HepG2 (cell line): ENCODE results near the gene ZNF213. TPM values are rescaled to one million over a fixed set of nuclear protein-coding genes. Genes with fewer than 3 reads are reported as not detected.

Experiments used
- ARID5B ChIP-seq: IDR thresholded peaks from 2 replicates; pipeline ENCODE4 v1.4.0; 2020; ENCODE audit warnings: mild to moderate bottlenecking, missing genetic modification reagents
- ATM ChIP-seq: fragments of 450-650 bp; IDR thresholded peaks from 2 replicates; pipeline ENCODE4 v1.7.1; 2017; ENCODE audit warnings: mild to moderate bottlenecking, borderline replicate concordance
- BORCS8-MEF2B ChIP-seq: sonication (generic); formaldehyde crosslinking; IDR thresholded peaks from 2 replicates; pipeline ENCODE4 v1.8.0; 2022; ENCODE audit warnings: mild to moderate bottlenecking, missing genetic modification reagents
- CREM ChIP-seq, 2 experiments: sonication (generic) in 1 of 2; formaldehyde crosslinking in 1 of 2; IDR thresholded peaks; 2 replicates each; pipeline versions ENCODE4 v1.4.0 to v1.6.1; 2016 to 2020; ENCODE audit warnings: antibody characterized with exemption in 1 of 2, mild to moderate bottlenecking in 1 of 2, missing genetic modification reagents in 1 of 2
- FOXJ3 ChIP-seq: sonication (generic); formaldehyde crosslinking; IDR thresholded peaks from 2 replicates; pipeline ENCODE4 v1.4.0; 2020; ENCODE audit warnings: missing genetic modification reagents, mild to moderate bottlenecking, borderline replicate concordance
- PREB ChIP-seq: sonication (generic); formaldehyde crosslinking; IDR thresholded peaks from 2 replicates; pipeline ENCODE4 v1.4.0; 2020; ENCODE audit warnings: missing genetic modification reagents
- REPIN1 ChIP-seq: sonication (generic); formaldehyde crosslinking; IDR thresholded peaks from 2 replicates; pipeline ENCODE4 v1.8.0; 2022; ENCODE audit warnings: missing genetic modification reagents, low read depth, mild to moderate bottlenecking, borderline replicate concordance
- SNAI1 ChIP-seq: sonication (generic); formaldehyde crosslinking; IDR thresholded peaks from 2 replicates; pipeline ENCODE4 v1.5.0; 2020; ENCODE audit warnings: mild to moderate bottlenecking, missing genetic modification reagents, borderline replicate concordance
- SRSF4 ChIP-seq: fragments of 200-400 bp; formaldehyde crosslinking; IDR thresholded peaks from one replicate; pipeline ENCODE4 v1.6.1; 2018; ENCODE audit warnings: mild to moderate bottlenecking, low read depth, low read length, moderate library complexity; ENCODE audit not compliant: poor library complexity, severe bottlenecking
- TP53 ChIP-seq: sonication (generic); formaldehyde crosslinking; conservative IDR thresholded peaks from 2 replicates; pipeline ENCODE4 v1.4.0; 2020; ENCODE audit warnings: missing genetic modification reagents
- ZNF546 ChIP-seq: sonication (generic); formaldehyde crosslinking; conservative IDR thresholded peaks from 2 replicates; pipeline ENCODE4 v1.8.1; 2023; ENCODE audit warnings: mild to moderate bottlenecking, missing genetic modification reagents
- ZNF562 ChIP-seq: sonication (generic); formaldehyde crosslinking; IDR thresholded peaks from 2 replicates; pipeline ENCODE4 v1.8.0; 2022; ENCODE audit warnings: missing genetic modification reagents, borderline replicate concordance
- ZNF816 ChIP-seq: sonication (generic); formaldehyde crosslinking; IDR thresholded peaks from 2 replicates; pipeline ENCODE4 v1.8.0; 2022; ENCODE audit warnings: missing genetic modification reagents, mild to moderate bottlenecking, borderline replicate concordance
- polyA plus RNA-seq, 8 experiments: library from polyadenylated mRNA; depleted of rRNA in 3 of 8; stranded (reverse) in 7 of 8; unstranded in 1 of 8; fragments of >200 nt; fragmentation: Illumina TruSeq in 4 of 8; extraction: Trizol in 4 of 8; gene quantifications; 2 replicates each; pipeline versions ENCODE4 v1.2.1 to v1.2.3, GENCODE V29; 2011 to 2016; ENCODE audit warnings: low read depth in 4 of 8, missing spikeins in 1 of 8, mixed read lengths in 1 of 8; ENCODE audit not compliant: insufficient read depth in 1 of 8
- total RNA-seq, 5 experiments: library from RNA; depleted of rRNA; stranded (reverse); fragments of >200 nt; fragmentation: Illumina TruSeq; extraction: Trizol; gene quantifications; 2 replicates each; pipeline ENCODE4 v1.2.3, GENCODE V29; 2016; ENCODE audit warnings: low read depth in 1 of 5
- TF ChIP-seq, protein P1 (sequence below): sonication (generic); formaldehyde crosslinking; IDR thresholded peaks from 2 replicates; pipeline ENCODE4 v1.8.1; 2022; ENCODE audit warnings: mild to moderate bottlenecking, missing genetic modification reagents
- TF ChIP-seq, protein P2 (sequence below): sonication (generic); formaldehyde crosslinking; IDR thresholded peaks from 2 replicates; pipeline ENCODE4 v1.4.0; 2020; ENCODE audit warnings: missing genetic modification reagents
- TF ChIP-seq, protein P3 (sequence below): sonication (generic); formaldehyde crosslinking; IDR thresholded peaks from 2 replicates; pipeline ENCODE4 v1.4.0; 2020; ENCODE audit warnings: missing genetic modification reagents
- TF ChIP-seq, protein P4 (sequence below): sonication (generic); formaldehyde crosslinking; IDR thresholded peaks from 2 replicates; pipeline ENCODE4 v1.4.0; 2020; ENCODE audit warnings: missing genetic modification reagents

ZNF213 gene
- total and polyA plus RNA-seq, 2 of the 13 experiments (the other 11 are each of a cell fraction or from before 2014, with no cell fraction given) = 0.59 to 0.97 TPM

DNA sequence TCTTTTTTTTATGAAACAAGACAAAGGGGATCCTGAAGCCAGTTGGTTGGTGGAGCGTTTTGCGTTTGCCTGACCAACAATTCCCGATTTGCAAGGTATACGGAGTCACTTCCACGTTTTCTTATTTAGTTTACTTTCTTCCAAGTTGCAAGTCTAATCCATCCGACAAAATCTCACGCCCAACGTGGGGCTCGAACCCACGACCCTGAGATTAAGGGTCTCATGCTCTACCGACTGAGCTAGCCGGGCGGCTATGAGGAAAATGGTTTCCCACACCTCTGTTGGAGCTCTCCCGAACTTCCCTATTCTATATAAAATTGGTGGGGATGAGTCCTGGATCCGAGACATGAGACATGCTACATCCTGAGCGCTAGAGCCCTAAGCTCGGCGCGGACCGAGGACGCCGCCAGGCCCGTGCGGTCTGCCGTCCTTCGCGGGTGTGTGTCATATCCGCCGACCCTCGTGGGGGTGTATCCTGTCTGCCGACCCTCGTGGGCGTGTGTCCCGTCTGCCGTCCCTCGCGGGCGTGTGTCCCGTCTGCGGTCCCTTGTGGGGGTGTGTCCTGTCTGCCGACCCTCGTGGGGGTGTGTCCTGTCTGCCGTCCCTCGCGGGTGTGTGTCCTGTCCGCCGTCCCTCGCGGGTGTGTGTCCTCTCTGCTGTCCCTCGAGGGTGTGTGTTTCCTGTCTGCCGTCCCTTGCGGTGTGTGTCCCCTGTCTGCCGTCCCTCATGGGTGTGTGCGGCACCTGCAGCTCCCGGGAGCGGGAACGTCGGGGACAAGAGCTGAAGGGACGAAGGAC lies 22.6 kb downstream of the ZNF213 start (continued):
- TF ChIP-seq SNAI1 (CRISPR knock-in tag) (no peak), ZNF816 (CRISPR knock-in tag) (no peak), ATM (no peak), ARID5B (CRISPR knock-in tag) (peak; percentile 68; the same call in 1 of the 2 replicates), PREB (CRISPR knock-in tag) (no peak), BORCS8-MEF2B (CRISPR knock-in tag) (peak; percentile 17; the same call in 1 of the 2 replicates), REPIN1 (CRISPR knock-in tag) (peak; percentile 35; the same call in 1 of the 2 replicates), ZNF546 (CRISPR knock-in tag) (no peak), ZNF562 (CRISPR knock-in tag) (no peak), FOXJ3 (CRISPR knock-in tag) (no peak; the same call in 1 of the 2 replicates), CREM (IDR thresholded peaks at IDR 0.05) (peak; percentile 40; the same call in 1 of the 2 replicates), CREM (CRISPR knock-in tag; IDR thresholded peaks at IDR 0.05) (no peak), SRSF4 (no peak), TP53 (no peak)
- TF ChIP-seq, protein P1, sequence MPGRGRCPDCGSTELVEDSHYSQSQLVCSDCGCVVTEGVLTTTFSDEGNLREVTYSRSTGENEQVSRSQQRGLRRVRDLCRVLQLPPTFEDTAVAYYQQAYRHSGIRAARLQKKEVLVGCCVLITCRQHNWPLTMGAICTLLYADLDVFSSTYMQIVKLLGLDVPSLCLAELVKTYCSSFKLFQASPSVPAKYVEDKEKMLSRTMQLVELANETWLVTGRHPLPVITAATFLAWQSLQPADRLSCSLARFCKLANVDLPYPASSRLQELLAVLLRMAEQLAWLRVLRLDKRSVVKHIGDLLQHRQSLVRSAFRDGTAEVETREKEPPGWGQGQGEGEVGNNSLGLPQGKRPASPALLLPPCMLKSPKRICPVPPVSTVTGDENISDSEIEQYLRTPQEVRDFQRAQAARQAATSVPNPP = no peak
- TF ChIP-seq, protein P2, sequence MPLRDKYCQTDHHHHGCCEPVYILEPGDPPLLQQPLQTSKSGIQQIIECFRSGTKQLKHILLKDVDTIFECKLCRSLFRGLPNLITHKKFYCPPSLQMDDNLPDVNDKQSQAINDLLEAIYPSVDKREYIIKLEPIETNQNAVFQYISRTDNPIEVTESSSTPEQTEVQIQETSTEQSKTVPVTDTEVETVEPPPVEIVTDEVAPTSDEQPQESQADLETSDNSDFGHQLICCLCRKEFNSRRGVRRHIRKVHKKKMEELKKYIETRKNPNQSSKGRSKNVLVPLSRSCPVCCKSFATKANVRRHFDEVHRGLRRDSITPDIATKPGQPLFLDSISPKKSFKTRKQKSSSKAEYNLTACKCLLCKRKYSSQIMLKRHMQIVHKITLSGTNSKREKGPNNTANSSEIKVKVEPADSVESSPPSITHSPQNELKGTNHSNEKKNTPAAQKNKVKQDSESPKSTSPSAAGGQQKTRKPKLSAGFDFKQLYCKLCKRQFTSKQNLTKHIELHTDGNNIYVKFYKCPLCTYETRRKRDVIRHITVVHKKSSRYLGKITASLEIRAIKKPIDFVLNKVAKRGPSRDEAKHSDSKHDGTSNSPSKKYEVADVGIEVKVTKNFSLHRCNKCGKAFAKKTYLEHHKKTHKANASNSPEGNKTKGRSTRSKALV = no peak
- TF ChIP-seq, protein P3, sequence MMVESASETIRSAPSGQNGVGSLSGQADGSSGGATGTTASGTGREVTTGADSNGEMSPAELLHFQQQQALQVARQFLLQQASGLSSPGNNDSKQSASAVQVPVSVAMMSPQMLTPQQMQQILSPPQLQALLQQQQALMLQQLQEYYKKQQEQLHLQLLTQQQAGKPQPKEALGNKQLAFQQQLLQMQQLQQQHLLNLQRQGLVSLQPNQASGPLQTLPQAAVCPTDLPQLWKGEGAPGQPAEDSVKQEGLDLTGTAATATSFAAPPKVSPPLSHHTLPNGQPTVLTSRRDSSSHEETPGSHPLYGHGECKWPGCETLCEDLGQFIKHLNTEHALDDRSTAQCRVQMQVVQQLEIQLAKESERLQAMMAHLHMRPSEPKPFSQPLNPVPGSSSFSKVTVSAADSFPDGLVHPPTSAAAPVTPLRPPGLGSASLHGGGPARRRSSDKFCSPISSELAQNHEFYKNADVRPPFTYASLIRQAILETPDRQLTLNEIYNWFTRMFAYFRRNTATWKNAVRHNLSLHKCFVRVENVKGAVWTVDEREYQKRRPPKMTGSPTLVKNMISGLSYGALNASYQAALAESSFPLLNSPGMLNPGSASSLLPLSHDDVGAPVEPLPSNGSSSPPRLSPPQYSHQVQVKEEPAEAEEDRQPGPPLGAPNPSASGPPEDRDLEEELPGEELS (CRISPR knock-in tag) = 0 out of 2 replicates have a peak, but pooled peaks have one; percentile 34
- TF ChIP-seq, protein P4, sequence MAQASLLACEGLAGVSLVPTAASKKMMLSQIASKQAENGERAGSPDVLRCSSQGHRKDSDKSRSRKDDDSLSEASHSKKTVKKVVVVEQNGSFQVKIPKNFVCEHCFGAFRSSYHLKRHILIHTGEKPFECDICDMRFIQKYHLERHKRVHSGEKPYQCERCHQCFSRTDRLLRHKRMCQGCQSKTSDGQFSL (CRISPR knock-in tag) = no peak
